ENCODE measurements around the gene USP11.

USP11 gene

GRCh38 chrX:47296766-47297365 is 64.1 kb downstream of the USP11 start:
- in situ Hi-C loops (cut with MboI; ENCODE audit: low sequenced_read_pairs), result no loop called here

DNA sequence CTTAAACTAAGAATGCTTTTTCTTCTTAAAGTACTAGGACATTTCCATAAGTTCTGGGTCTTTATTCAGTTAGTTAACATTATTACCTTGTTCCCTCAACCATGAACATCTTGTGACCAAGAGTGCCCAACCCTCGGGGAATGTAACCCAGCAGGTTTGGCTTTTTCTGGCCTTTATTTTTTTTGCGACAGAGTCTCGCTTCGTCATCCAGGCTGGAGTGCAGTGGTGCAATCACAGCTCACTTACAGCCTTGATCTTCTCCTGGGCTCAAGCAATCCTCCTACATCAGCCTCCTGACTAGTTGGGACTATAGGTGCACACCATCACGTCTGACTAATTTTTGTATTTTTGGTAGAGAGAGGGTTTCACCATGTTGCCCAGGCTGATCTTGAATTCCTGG is 65.1 kb downstream of the USP11 start:
- in situ Hi-C loops (cut with MboI; ENCODE audit: low sequenced_read_pairs), result no loop called here
